ENCODE data around the gene S100A11. TPM values are rescaled to one million over a fixed set of nuclear protein-coding genes. Genes with fewer than 3 reads are reported as not detected.

S100A11 gene
- total and polyA plus RNA-seq, 2 donors = 195 to 1,404 TPM

DNA sequence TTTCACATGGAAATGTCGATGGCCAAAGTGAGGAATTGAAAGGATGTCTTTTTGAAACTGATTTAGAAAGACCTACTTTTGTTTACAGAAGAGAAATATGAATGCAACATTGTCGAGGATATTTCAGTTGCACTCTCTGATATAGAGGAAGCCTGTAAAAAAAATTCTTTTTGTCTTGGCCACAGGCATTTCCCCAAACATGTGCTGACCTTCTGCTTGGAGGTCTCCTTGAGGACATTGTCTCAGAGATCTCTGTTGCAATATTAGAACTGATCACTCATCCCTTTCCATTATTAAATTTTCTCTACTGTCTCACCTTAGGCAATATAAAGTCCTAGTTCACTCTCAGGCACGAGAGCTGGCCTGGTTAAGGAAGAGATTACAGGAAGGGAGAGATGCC lies 16.0 kb downstream of the S100A11 start:
- DNase-seq (ENCODE audit: low read depth in 6 of 9, low spot score in 9 of 9) = no peak
- no peaks in the 10 kb centered on the region for H3K36me3 ChIP-seq (ENCODE audit: control insufficient read depth in 2 of 2, insufficient read depth in 2 of 2, low read length in 1 of 2)
- no peak overlapping the region for H3K27ac ChIP-seq (ENCODE audit: low read depth in 1 of 2, low read length in 1 of 2)
- WGBS = 76% methylated on average over 3 of the region's 3 CpGs
- no peaks in the 10 kb centered on the region for H3K4me1 ChIP-seq (ENCODE audit: control insufficient read depth in 2 of 2, insufficient read depth in 2 of 2, low read length in 2 of 2)
- no peak overlapping the region for H3K4me3 ChIP-seq (ENCODE audit: low read length in 2 of 2)
- peaks cover 0 to 1% of the 10 kb centered on the region in 2 donors for H3K27me3 ChIP-seq (ENCODE audit: control insufficient read depth in 2 of 2, insufficient read depth in 1 of 2, low read length in 1 of 2)
- no peaks in the 10 kb centered on the region for H3K9me3 ChIP-seq (ENCODE audit: control insufficient read depth in 2 of 2, insufficient read depth in 1 of 2, low read length in 1 of 2)

DNA sequence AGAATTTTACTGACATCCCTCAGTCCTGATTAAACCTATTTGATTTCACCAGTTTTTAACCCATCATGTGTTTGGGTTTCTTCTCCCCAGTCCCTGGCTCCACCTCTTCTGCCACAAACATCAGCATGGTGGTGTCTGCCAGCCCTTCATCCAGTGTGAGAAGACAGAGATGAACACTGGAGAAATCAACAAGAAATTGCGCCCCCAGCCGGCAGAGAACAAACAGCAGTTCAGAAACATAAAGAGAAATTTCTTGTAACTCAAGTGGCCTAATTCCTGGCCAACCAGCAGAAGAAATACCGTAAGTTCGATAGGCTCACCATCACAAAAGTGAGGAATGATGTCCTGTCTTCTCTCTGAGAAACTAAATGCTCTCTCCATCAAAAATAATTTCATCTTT lies 18.3 kb downstream of the S100A11 start:
- no peaks in the 10 kb centered on the region for H3K36me3 ChIP-seq (ENCODE audit: control insufficient read depth in 2 of 2, insufficient read depth in 2 of 2, low read length in 1 of 2)
- DNase-seq (ENCODE audit: low read depth in 6 of 9, low spot score in 9 of 9) = peak in 1 of 9 donors; percentile 32
- WGBS = 64% methylated on average over 4 of the region's 4 CpGs
- H3K4me1 ChIP-seq (ENCODE audit: control insufficient read depth in 2 of 2, insufficient read depth in 2 of 2, low read length in 2 of 2) = no peaks in the 10 kb centered on the region
- H3K27ac ChIP-seq (ENCODE audit: low read depth in 1 of 2, low read length in 1 of 2) = no peak overlapping the region
- no peaks in the 10 kb centered on the region for H3K9me3 ChIP-seq (ENCODE audit: control insufficient read depth in 2 of 2, insufficient read depth in 1 of 2, low read length in 1 of 2)
- H3K4me3 ChIP-seq (ENCODE audit: low read length in 2 of 2) = no peak overlapping the region
- H3K27me3 ChIP-seq (ENCODE audit: control insufficient read depth in 2 of 2, insufficient read depth in 1 of 2, low read length in 1 of 2) = peaks cover 0 to 9% of the 10 kb centered on the region in 2 donors

DNA sequence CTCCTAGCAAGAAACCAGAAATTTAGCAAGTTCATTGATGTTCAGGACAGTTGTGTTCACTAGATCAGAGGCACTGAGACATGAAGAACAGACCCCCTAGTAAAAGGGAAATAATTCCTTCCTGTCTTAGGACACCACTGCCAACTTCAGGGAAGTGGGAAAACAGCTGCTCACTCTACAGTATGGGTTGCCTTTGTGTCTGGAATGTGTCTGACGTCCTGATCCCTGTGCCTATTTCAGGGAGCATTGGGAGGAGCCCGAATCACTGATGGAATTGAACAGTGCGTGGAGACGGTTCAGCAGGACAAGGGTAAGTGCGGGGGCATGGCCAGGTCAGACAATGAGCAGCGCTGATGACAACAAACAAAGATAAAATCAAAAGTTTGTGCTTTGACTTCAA lies 21.0 kb downstream of the S100A11 start:
- no peaks in the 10 kb centered on the region for H3K9me3 ChIP-seq (ENCODE audit: control insufficient read depth in 2 of 2, insufficient read depth in 1 of 2, low read length in 1 of 2)
- no peaks in the 10 kb centered on the region for H3K4me1 ChIP-seq (ENCODE audit: control insufficient read depth in 2 of 2, insufficient read depth in 2 of 2, low read length in 2 of 2)
- no peaks in the 10 kb centered on the region for H3K36me3 ChIP-seq (ENCODE audit: control insufficient read depth in 2 of 2, insufficient read depth in 2 of 2, low read length in 1 of 2)
- no peak overlapping the region for H3K4me3 ChIP-seq (ENCODE audit: low read length in 2 of 2)
- no peak overlapping the region for H3K27ac ChIP-seq (ENCODE audit: low read depth in 1 of 2, low read length in 1 of 2)
- 89% methylated on average over 6 of the region's 6 CpGs for WGBS
- H3K27me3 ChIP-seq (ENCODE audit: control insufficient read depth in 2 of 2, insufficient read depth in 1 of 2, low read length in 1 of 2) = peaks cover 0 to 9% of the 10 kb centered on the region in 2 donors
- no peak for DNase-seq (ENCODE audit: low read depth in 6 of 9, low spot score in 9 of 9)

DNA sequence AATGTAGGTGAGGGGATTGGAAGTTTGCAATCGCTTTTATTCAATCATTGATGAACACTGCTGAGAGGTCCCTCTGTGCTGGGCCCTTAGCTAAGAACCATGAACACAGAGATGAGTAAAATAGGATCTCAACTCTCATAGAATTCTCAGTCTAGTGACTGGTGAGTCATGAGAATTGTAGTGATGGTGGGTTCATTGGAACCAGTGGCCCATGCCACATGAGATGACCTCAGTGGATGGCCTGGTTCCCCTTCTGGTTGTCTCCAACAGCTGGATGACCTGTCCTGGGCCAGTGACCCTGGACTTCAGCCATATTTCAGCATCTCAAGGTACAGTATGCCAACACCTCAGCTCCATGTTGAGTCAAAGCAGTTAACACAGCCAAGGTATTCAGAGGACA lies 21.9 kb downstream of the S100A11 start:
- 100% methylated on average over 1 of the region's 1 CpG for WGBS
- Histone ChIP-seq H3K27ac (ENCODE audit: low read depth in 1 of 2, low read length in 1 of 2) (no peak overlapping the region), H3K4me3 (ENCODE audit: low read length in 2 of 2) (no peak overlapping the region), H3K9me3 (ENCODE audit: control insufficient read depth in 2 of 2, insufficient read depth in 1 of 2, low read length in 1 of 2) (no peaks in the 10 kb centered on the region), H3K4me1 (ENCODE audit: control insufficient read depth in 2 of 2, insufficient read depth in 2 of 2, low read length in 2 of 2) (no peaks in the 10 kb centered on the region), H3K36me3 (ENCODE audit: control insufficient read depth in 2 of 2, insufficient read depth in 2 of 2, low read length in 1 of 2) (no peaks in the 10 kb centered on the region), H3K27me3 (ENCODE audit: control insufficient read depth in 2 of 2, insufficient read depth in 1 of 2, low read length in 1 of 2) (peaks cover 0 to 9% of the 10 kb centered on the region in 2 donors)
- DNase-seq (ENCODE audit: low read depth in 6 of 9, low spot score in 9 of 9) = no peak

DNA sequence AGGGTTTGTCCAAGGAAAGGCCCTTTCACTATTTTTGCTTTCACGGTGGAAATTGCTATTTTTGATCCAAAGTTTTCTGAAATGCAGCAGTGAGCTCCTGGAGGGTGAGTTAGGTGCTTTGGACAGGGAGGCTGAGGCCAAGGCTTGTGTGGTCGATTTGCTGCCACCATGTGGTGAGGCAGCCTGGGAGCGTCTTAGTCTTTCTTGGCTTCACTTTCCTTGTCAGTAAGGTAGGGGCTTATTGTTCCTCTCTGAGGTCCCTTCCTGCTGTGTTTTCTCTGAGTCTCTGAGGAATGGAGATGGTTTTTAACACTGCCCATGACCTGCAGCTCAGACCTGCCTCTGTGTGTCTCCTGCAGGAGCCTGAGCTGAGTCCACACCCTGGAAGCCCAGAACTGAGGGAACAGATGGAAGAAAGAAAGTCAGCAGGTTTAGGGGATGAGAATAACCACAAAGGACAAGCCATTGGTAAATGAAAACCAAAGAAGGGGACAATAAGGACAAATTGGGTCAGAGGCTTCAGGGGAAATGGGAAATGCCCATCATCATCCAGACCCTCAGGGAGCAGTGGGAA lies 23.1 kb downstream of the S100A11 start:
- WGBS = 12% methylated on average over 3 of the region's 3 CpGs
- DNase-seq (ENCODE audit: low read depth in 6 of 9, low spot score in 9 of 9) = peak in 3 of 9 donors; percentile 29 to 65 (median 51)

DNA sequence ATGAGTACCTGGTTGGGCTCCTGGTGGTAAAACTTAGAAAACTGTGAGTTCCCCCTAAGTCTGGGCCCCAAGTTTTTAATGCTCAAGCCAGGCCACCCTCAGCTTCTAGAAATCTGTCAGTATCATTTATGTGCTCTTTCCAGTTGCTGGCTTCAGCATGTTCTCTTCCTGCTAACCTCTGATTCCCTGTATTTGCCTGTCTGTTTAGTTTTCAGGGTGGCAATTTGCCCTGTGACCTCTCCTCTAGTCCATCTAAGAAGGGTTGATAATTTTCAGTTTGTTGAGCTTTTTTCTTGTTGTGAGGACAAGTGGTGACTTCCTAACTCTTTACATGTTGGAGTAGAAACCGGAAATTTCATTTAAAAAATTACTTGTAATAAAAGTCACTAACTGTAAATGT lies 27.1 kb downstream of the S100A11 start:
- H3K9me3 ChIP-seq (ENCODE audit: control insufficient read depth in 2 of 2, insufficient read depth in 1 of 2, low read length in 1 of 2) = no peaks in the 10 kb centered on the region
- H3K4me1 ChIP-seq (ENCODE audit: control insufficient read depth in 2 of 2, insufficient read depth in 2 of 2, low read length in 2 of 2) = no peaks in the 10 kb centered on the region
- 98% methylated on average over 1 of the region's 1 CpG for WGBS
- no peak for DNase-seq (ENCODE audit: low read depth in 6 of 9, low spot score in 9 of 9)
- no peak overlapping the region for H3K4me3 ChIP-seq (ENCODE audit: low read length in 2 of 2)
- H3K36me3 ChIP-seq (ENCODE audit: control insufficient read depth in 2 of 2, insufficient read depth in 2 of 2, low read length in 1 of 2) = no peaks in the 10 kb centered on the region
- H3K27ac ChIP-seq (ENCODE audit: low read depth in 1 of 2, low read length in 1 of 2) = no peak overlapping the region
- peaks cover 2 to 15% of the 10 kb centered on the region in 2 donors for H3K27me3 ChIP-seq (ENCODE audit: control insufficient read depth in 2 of 2, insufficient read depth in 1 of 2, low read length in 1 of 2)

More for the DNA sequence above, 23.1 kb downstream of the S100A11 start:
- H3K36me3 ChIP-seq (ENCODE audit: control insufficient read depth in 2 of 2, insufficient read depth in 2 of 2, low read length in 1 of 2) = no peaks in the 10 kb centered on the region
- no peak overlapping the region for H3K4me3 ChIP-seq (ENCODE audit: low read length in 2 of 2)
- H3K4me1 ChIP-seq (ENCODE audit: control insufficient read depth in 2 of 2, insufficient read depth in 2 of 2, low read length in 2 of 2) = no peaks in the 10 kb centered on the region
- H3K27me3 ChIP-seq (ENCODE audit: control insufficient read depth in 2 of 2, insufficient read depth in 1 of 2, low read length in 1 of 2) = peaks cover 0 to 9% of the 10 kb centered on the region in 2 donors
- H3K27ac ChIP-seq (ENCODE audit: low read depth in 1 of 2, low read length in 1 of 2) = no peak overlapping the region
- no peaks in the 10 kb centered on the region for H3K9me3 ChIP-seq (ENCODE audit: control insufficient read depth in 2 of 2, insufficient read depth in 1 of 2, low read length in 1 of 2)

DNA sequence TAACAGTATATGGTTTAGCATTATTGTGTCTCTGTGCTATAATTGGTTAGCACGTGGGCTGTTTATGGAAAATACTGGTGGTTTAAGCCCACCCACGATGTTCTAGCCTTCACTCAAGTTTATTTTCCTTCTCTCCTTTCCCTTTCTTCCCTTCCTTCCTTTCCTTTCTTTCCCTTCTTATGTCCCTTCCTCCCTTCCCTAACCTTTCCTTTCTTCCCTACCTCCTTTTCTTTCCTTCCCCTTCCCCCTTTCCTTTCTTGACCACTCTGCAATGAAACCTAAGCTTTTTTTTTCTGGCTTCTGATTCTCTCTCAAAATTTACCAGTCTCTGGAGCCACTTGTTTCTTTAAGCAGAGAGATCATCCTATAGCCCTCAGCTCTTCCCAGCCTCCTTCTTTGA lies 29.8 kb downstream of the S100A11 start:
- WGBS = 59% methylated on average over 2 of the region's 2 CpGs
- Histone ChIP-seq H3K27ac (ENCODE audit: low read depth in 1 of 2, low read length in 1 of 2) (no peak overlapping the region), H3K36me3 (ENCODE audit: control insufficient read depth in 2 of 2, insufficient read depth in 2 of 2, low read length in 1 of 2) (no peaks in the 10 kb centered on the region), H3K4me1 (ENCODE audit: control insufficient read depth in 2 of 2, insufficient read depth in 2 of 2, low read length in 2 of 2) (peaks cover 0 to 2% of the 10 kb centered on the region in 2 donors), H3K4me3 (ENCODE audit: low read length in 2 of 2) (no peak overlapping the region), H3K9me3 (ENCODE audit: control insufficient read depth in 2 of 2, insufficient read depth in 1 of 2, low read length in 1 of 2) (no peaks in the 10 kb centered on the region), H3K27me3 (ENCODE audit: control insufficient read depth in 2 of 2, insufficient read depth in 1 of 2, low read length in 1 of 2) (peaks cover 2 to 32% of the 10 kb centered on the region in 2 donors)
- no peak for DNase-seq (ENCODE audit: low read depth in 6 of 9, low spot score in 9 of 9)

DNA sequence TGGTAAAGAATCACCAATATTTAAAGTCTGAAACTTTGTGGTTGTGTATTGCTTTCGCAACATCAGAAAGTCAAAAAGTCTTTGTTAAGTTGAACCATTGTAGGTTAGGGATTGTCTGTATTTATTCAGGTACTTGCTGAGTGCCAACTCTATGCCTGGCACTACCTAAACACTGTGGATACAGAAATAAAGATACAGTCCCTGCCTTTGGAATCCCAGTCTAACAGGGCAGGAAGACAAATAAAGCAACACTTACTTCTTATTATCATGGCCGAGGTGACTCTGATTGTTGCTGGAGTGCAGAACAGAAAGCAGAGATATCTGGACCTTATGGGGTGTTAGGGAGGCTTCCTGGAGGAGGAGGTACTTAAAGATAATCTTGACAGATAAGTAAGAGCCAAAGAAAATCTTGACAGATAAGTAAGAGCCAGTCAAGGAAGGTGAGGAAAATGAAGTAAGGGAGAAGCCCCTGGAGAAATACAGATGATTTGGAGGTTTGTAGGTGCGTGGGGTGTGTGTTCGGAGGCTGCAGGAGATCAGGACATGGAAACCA lies 31.4 kb downstream of the S100A11 start:
- H3K4me1 ChIP-seq (ENCODE audit: control insufficient read depth in 2 of 2, insufficient read depth in 2 of 2, low read length in 2 of 2) = peaks cover 0 to 2% of the 10 kb centered on the region in 2 donors
- H3K36me3 ChIP-seq (ENCODE audit: control insufficient read depth in 2 of 2, insufficient read depth in 2 of 2, low read length in 1 of 2) = no peaks in the 10 kb centered on the region
- DNase-seq (ENCODE audit: low read depth in 6 of 9, low spot score in 9 of 9) = no peak
- 68% methylated on average over 4 of the region's 4 CpGs for WGBS
- H3K27ac ChIP-seq (ENCODE audit: low read depth in 1 of 2, low read length in 1 of 2) = no peak overlapping the region
- no peaks in the 10 kb centered on the region for H3K9me3 ChIP-seq (ENCODE audit: control insufficient read depth in 2 of 2, insufficient read depth in 1 of 2, low read length in 1 of 2)
- H3K4me3 ChIP-seq (ENCODE audit: low read length in 2 of 2) = no peak overlapping the region
- H3K27me3 ChIP-seq (ENCODE audit: control insufficient read depth in 2 of 2, insufficient read depth in 1 of 2, low read length in 1 of 2) = peaks cover 5 to 43% of the 10 kb centered on the region in 2 donors

DNA sequence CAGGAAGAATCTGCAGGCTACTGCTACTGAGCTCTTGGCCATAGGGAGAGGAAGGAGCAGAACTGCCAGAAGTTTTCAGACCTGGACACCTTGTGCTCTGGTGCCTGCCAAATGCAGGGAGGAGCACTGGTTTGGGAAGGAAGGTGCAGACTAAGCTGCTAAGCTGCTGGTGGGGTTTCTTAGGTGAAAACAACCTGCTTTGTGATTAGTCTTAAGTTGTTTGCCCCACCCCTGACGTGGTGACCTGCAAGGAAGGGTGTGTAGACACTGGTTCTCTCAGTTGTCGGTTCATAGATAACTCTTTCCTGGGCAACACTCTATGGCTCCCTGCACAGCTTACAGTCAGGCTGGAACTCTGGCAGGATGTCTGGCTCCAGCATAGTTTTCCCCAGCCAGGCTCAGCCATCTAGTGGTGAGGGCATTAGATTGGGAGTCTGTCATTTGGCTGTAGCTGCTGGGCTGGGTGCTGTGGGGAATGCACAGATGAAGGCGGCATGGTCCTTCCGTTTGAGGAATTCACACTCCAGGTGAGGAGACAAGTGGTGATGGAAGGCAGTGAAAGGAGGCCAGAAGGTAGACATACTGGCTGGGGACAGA lies 32.9 kb downstream of the S100A11 start:
- peaks cover 0 to 2% of the 10 kb centered on the region in 2 donors for H3K4me1 ChIP-seq (ENCODE audit: control insufficient read depth in 2 of 2, insufficient read depth in 2 of 2, low read length in 2 of 2)
- no peaks in the 10 kb centered on the region for H3K9me3 ChIP-seq (ENCODE audit: control insufficient read depth in 2 of 2, insufficient read depth in 1 of 2, low read length in 1 of 2)
- no peak overlapping the region for H3K4me3 ChIP-seq (ENCODE audit: low read length in 2 of 2)
- WGBS = 91% methylated on average over 4 of the region's 4 CpGs
- no peak for DNase-seq (ENCODE audit: low read depth in 6 of 9, low spot score in 9 of 9)
- H3K27me3 ChIP-seq (ENCODE audit: control insufficient read depth in 2 of 2, insufficient read depth in 1 of 2, low read length in 1 of 2) = peaks cover 5 to 52% of the 10 kb centered on the region in 2 donors
- H3K27ac ChIP-seq (ENCODE audit: low read depth in 1 of 2, low read length in 1 of 2) = no peak overlapping the region
- no peaks in the 10 kb centered on the region for H3K36me3 ChIP-seq (ENCODE audit: control insufficient read depth in 2 of 2, insufficient read depth in 2 of 2, low read length in 1 of 2)
